ENCODE data around the gene FRMD4B.

DNA sequence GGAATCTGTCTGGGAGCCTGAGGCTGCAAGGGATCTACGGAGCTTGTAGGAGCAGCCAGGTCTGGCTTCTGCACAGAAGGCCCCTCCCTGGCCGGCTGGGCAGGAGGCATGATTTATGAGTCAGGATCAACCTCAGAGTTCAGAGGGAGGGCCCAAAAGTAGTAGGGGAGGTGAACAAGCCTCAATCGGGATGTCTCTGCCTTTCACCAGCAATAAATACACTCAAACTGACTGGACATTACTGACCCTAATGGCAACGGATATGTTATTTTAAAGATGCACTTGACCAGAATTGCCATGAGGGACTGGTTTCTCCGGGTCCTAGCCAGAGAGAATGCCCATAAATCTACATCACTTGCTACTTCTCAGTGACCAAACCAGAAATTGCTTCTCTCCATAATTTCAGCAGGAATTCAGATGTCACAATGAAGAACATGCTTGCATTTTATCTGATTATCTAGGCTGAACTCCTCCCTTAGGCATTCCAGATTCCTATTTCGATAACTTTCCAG, 153.9 kb downstream of the FRMD4B start:
- TF ChIP-seq EZH2 (IDR thresholded peaks at IDR 0.05; ENCODE audit: borderline replicate concordance, low read depth, low read length, severe bottlenecking) = no peak
- TF ChIP-seq, protein P1, sequence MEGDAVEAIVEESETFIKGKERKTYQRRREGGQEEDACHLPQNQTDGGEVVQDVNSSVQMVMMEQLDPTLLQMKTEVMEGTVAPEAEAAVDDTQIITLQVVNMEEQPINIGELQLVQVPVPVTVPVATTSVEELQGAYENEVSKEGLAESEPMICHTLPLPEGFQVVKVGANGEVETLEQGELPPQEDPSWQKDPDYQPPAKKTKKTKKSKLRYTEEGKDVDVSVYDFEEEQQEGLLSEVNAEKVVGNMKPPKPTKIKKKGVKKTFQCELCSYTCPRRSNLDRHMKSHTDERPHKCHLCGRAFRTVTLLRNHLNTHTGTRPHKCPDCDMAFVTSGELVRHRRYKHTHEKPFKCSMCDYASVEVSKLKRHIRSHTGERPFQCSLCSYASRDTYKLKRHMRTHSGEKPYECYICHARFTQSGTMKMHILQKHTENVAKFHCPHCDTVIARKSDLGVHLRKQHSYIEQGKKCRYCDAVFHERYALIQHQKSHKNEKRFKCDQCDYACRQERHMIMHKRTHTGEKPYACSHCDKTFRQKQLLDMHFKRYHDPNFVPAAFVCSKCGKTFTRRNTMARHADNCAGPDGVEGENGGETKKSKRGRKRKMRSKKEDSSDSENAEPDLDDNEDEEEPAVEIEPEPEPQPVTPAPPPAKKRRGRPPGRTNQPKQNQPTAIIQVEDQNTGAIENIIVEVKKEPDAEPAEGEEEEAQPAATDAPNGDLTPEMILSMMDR (IDR thresholded peaks at IDR 0.05; ENCODE audit: borderline replicate concordance, extremely low read depth, low read length, poor library complexity, severe bottlenecking) = no peak

Data from DND-41 (cell line).